Activated CD4-positive, alpha-beta T cell treated with anti-CD3 and anti-CD28 coated beads, Interleukin-2, Interleukin-6, amounts not matched to agents 100 ng/mL and 50 ng/mL, durations not matched to agents 16 hours and 8 hours (primary cell): ENCODE measurements around the gene TDRD1.
A peak's percentile ranks its signal among the peaks of the same experiment; 100 is the strongest.

ENCODE experiments used
- DNase-seq: peaks from one replicate; pipeline ENCODE4 v3.0.0-alpha.2; 2020

The TDRD1 gene

DNA sequence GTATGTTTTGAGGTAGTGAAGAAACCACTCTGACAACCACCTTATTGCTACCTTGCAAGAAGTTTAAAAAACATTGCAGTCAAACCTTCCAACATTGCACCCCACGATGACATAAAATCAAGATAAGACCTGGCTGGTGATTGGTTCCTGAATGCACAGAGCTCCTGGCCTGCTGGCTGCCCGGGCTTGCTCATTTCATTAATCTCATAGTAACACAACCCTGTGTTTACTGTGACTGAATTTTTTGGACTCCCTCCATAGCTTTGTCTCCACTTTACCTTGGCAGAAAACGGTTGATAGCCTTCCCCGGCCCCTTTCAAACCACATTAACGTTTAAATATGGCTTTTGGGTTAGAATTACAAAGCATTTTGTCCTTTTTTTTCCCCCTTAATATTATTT lies 87.4 kb downstream of the TDRD1 start:
- DNase-seq = peak; percentile 7

DNA sequence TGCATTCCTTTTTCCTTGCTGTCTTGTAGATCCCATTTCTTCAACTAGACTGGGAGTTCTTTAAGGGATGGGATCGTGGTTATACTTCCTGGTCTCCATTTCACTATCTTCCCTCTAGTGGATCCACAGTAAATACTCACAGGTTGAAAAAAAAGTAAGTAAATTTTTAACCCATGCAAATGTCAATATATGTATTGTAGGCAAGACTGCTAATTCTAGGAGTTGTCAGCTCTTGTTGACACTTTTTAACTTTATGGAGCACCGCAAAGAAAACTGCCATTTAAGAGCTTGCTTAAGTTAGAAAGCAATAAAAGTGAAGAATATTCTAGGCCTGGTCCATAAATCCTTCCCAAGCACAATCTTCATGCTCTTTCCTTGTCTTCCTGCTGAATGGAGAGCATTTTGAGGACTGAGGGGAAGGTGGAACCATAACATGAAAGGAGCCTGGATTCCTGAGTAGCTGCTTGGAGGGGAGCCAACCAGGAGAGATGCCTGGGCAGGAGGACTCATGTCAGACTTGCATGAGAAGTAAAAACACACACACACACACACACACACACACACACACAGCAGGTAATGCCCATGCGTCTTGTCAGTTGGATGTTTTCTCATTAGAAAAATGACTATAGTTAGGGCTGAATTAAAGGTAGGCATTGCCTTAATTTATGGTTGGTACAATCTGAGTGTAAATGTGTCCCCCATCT lies 92.1 kb downstream of the TDRD1 start:
- no peak for DNase-seq

- no peak for DNase-seq
These were observed 92.6 kb downstream of the TDRD1 start for GRCh38 chr10:114271779-114272167.

- no peak for DNase-seq
These were observed 93.5 kb downstream of the TDRD1 start for GRCh38 chr10:114272696-114273095.

- no peak for DNase-seq
These were observed 94.8 kb downstream of the TDRD1 start for GRCh38 chr10:114273910-114274309.

GRCh38 chr10:114274616-114275453 lies 95.7 kb downstream of the TDRD1 start:
- no peak for DNase-seq

DNA sequence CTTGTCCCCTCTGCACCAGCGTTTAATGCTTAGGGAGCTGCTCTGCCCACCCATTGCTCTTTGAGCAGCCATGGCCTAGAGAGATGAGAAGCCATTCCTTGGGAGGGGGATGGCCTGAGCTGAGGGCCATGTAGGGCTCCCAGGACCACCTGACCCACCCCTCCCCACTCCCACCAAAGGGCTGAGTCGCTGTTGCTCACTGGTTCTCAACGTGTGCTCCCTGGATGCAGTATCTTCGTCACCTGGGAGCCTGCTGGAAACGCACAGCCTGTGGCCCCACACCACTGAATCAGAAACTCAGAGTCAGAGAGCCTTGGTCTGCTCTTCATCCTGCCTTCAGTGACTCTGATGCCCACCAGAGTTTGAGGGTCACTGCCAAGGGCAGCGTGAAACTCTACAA lies 96.9 kb downstream of the TDRD1 start:
- DNase-seq = no peak

- no peak for DNase-seq
These were observed 97.5 kb downstream of the TDRD1 start for GRCh38 chr10:114276671-114277070.

- DNase-seq = no peak
These were observed 99.2 kb downstream of the TDRD1 start for GRCh38 chr10:114278140-114278883.

GRCh38 chr10:114278884-114279191 lies 99.7 kb downstream of the TDRD1 start:
- no peak for DNase-seq

DNA sequence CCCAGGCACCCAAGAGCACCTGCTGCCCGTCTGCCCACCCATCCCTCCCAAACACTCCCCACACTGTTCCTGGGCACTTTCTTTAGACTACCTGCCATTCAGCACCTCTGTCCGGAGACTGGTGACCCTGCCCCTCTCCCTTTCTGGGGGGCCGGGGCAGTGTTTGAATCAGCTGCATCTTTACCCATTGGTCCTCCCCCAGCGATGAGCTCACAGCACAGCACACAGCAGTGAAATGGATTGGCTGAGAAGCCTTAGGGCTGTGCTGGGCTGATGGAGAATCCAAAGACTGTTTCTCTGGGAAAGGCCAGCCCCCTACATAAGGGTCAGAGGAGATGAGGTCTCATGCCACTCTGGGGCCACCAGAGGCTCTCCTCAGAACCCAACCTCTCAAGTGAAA lies 100.1 kb downstream of the TDRD1 start:
- DNase-seq = no peak

GRCh38 chr10:114279901-114280644 lies 100.9 kb downstream of the TDRD1 start:
- DNase-seq = no peak

DNA sequence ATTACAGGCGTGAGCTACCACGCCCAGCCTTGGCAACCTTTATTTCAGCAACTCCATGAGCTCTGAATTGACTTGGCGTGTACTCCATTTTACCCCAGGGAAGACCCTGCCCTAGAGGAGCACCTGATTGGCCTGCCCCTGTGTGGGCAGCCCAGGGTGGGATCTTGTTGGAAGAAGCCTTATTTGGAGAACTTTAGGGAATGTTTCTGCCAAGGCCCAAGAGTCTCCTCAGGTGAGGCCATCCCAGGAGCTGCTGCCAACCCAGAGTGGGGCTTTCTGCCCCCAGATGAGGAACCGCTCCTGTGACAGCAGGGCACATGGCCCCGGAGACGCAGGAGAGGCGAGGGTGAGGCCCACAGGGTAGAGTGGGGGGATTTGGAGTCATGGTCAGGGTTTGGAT lies 101.9 kb downstream of the TDRD1 start:
- DNase-seq = no peak

DNA sequence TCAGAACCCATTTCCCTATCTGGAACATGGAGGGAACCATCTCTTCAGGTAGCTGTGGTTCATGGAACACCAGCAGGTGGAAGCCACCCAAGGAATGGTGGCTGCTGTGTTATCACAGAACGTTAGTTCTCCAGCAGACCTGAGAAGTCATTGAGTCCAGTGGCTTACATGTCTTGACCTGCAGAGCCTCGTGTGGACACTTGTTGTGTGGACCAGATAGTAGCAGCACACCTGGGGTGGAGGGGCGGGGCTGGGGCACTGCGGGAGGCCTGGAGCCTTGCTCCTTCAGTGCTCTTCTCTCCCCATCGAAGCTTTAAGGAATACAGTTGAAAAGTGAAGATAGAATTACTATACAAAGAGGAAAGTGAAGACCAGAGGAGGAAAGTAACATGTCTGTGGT lies 102.3 kb downstream of the TDRD1 start:
- no peak for DNase-seq
